Body of pancreas (tissue), 4 donors: ENCODE results near the gene RDH13. TPM values are rescaled to one million over a fixed set of nuclear protein-coding genes. Genes with fewer than 3 reads are reported as not detected.

Experiments
- ATAC-seq: fragments of 150-250 bp; one replicate; pipeline ENCODE4 v1.9.1; 2016
- DNase-seq, 4 donors: peaks; one replicate each; pipeline ENCODE4 v3.0.0-alpha.2; 2019
- H3K27ac ChIP-seq, 4 donors: fragments of 200-600 bp; sonication (generic); 1 replicate in 3 of 4; 2 replicates in 1 of 4; pipeline versions ENCODE4 v1.5.1 to v1.6.1; 2016 to 2019; ENCODE audit warnings: mild to moderate bottlenecking in 1 of 4, mixed read lengths in 1 of 4, moderate library complexity in 1 of 4
- H3K27me3 ChIP-seq, 2 donors: fragments of 200-600 bp; sonication (generic); one replicate each; pipeline ENCODE4 v1.6.0; 2016; ENCODE audit warnings: mild to moderate bottlenecking in 1 of 2
- H3K36me3 ChIP-seq, 2 donors: fragments of 200-600 bp; sonication (generic); replicated peaks in 1 of 2; 2 replicates each; pipeline ENCODE4 v1.5.1; 2016; ENCODE audit warnings: low read depth in 2 of 2; ENCODE audit not compliant: insufficient read depth in 1 of 2
- H3K4me1 ChIP-seq: fragments of 200-600 bp; sonication (generic); one replicate; pipeline ENCODE4 v1.6.0; 2016
- H3K4me3 ChIP-seq, 2 donors: fragments of 200-600 bp; sonication (generic); 1 replicate in 1 of 2; 2 replicates in 1 of 2; pipeline ENCODE4 v1.5.1; 2016 to 2019
- H3K9me3 ChIP-seq, 3 donors: fragments of 200-600 bp; sonication (generic); 1 replicate in 2 of 3; 2 replicates in 1 of 3; pipeline ENCODE4 v1.5.1; 2016
- POLR2A ChIP-seq, 3 donors: fragments of 450-650 bp; IDR thresholded peaks; one replicate each; pipeline ENCODE4 v1.6.1; 2016; ENCODE audit warnings: antibody characterized with exemption in 3 of 3, mild to moderate bottlenecking in 2 of 3
- WGBS, 2 donors: methylation state at CpG; one replicate each; pipeline ENCODE4 v1.1.5; 2017; 5-methylcytosine and 5-hydroxymethylcytosine counted together
- intact Hi-C: fragments of 100-400 bp; cut with DNase I; formaldehyde crosslinking; loops from one replicate; pipeline ENCODE4 v1.15.1; 2023
- total RNA-seq, 2 donors: library from RNA; depleted of rRNA; stranded (reverse); fragments of >200 nt; gene quantifications; one replicate each; pipeline ENCODE4 v1.1.0, GENCODE V29; 2016
- TF ChIP-seq, protein P1 (sequence below), 7 experiments: fragments of 450-650 bp in 4 of 7; fragments of 200-600 bp in 3 of 7; sonication (generic) in 3 of 7; IDR thresholded peaks; one replicate each; pipeline ENCODE4 v1.5.1; 2016 to 2019; ENCODE audit warnings: antibody characterized with exemption in 7 of 7

Gene RDH13
- total RNA-seq, 2 donors from 2014 or later: 18.4 to 20.4 TPM

DNA sequence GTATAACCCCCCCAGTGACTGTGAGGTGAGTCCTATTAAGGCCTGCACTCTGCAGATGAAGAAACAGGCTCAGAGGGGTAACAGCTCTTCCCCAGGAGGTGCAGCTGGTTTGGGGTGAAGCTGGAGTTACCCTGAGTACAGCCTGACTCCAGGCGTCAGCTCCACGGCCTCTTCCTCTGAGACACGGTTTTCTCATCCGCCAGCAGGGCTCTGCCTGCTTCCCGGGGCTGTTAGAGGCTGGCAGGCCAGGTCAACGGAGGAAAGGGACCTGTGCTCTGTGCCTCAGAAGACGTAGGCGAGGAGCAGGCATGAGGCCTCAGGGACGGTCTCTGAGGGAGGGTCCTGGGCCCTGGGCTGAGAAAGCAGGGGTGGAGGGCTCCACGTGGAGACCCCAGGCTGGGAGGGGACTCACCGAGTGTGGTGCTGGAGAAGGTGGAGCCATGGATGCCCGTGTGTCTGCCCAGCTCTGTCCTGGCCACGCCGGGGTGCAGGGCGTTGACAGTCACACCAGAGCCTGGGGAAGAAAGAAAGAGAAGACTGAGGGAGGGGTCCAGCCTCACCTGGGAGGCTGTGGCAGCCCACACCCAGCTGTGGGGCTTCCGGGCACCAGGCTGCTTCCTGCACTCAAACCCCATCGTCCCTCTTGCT, 15.8 kb downstream of the RDH13 start:
- WGBS, 2 donors: 87 to 89% methylated on average over 10 to 17 of the region's 17 CpGs
- Histone ChIP-seq H3K27ac (no peak overlapping the region), H3K9me3 (no peaks in the 10 kb centered on the region), H3K36me3 (peaks cover 17 to 36% of the 10 kb centered on the region in 2 donors), H3K4me3 (no peak overlapping the region), H3K27me3 (no peaks in the 10 kb centered on the region), H3K4me1 (no peaks in the 10 kb centered on the region)
- DNase-seq: no peak
- TF ChIP-seq, protein P1, sequence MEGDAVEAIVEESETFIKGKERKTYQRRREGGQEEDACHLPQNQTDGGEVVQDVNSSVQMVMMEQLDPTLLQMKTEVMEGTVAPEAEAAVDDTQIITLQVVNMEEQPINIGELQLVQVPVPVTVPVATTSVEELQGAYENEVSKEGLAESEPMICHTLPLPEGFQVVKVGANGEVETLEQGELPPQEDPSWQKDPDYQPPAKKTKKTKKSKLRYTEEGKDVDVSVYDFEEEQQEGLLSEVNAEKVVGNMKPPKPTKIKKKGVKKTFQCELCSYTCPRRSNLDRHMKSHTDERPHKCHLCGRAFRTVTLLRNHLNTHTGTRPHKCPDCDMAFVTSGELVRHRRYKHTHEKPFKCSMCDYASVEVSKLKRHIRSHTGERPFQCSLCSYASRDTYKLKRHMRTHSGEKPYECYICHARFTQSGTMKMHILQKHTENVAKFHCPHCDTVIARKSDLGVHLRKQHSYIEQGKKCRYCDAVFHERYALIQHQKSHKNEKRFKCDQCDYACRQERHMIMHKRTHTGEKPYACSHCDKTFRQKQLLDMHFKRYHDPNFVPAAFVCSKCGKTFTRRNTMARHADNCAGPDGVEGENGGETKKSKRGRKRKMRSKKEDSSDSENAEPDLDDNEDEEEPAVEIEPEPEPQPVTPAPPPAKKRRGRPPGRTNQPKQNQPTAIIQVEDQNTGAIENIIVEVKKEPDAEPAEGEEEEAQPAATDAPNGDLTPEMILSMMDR (IDR thresholded peaks at IDR 0.05): no peak
- no peak for TF ChIP-seq POLR2A (IDR thresholded peaks at IDR 0.05)
- ATAC-seq: no peak
- intact Hi-C loops: no loop called here

DNA sequence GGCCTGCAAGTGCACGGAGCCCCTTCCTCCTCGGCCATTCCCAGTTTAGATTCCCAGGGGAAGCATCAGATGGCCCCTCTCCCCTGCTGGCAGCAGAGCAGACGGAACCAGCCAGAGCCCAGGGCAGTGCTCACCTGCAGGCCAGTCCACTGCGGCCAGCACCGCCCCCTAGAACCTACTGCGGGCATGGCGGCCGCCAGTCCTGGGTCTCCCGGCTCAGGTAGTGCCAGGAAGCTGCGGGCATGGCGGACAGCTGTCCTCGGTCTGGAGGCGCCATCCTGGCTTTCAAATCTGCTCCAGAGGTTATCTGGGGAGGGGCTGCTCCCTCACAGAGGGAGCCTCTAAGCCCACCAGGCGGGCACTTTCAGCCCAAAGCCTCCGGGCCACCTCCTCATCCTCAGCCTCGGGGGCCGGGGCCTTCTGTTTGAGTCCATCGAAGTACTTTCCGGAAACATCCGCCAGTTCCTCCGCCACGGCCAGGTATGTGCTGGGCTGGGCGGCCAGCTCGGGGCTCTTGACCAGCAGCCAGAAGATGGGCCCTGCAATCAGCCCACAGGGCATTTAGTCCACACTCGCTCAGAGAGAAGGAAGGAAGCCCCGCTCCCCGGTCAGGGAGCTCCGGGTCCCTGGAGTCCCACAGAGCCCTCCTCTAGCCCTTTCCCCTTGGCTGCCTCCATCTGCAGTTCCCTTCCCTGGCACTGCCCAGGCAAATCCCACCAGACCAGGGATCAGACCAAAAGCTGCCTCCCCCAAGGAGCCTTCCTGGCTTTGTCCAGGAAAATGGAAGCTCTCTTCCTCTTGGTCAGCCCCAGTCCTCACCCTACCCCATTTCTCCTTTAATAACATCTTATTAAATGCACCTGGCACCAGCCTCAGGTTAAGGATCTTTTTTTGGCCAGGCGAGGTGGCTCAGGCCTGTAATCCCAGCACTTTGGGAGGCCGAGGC, 17.9 kb downstream of the RDH13 start:
- Histone ChIP-seq H3K4me3 (no peak overlapping the region), H3K27me3 (no peaks in the 10 kb centered on the region), H3K36me3 (peaks cover 17 to 32% of the 10 kb centered on the region in 2 donors), H3K27ac (no peak overlapping the region), H3K4me1 (no peaks in the 10 kb centered on the region), H3K9me3 (no peaks in the 10 kb centered on the region)
- TF ChIP-seq POLR2A (IDR thresholded peaks at IDR 0.05): no peak
- TF ChIP-seq, protein P1 (IDR thresholded peaks at IDR 0.05): no peak
- ATAC-seq (no peak), DNase-seq (no peak)
- WGBS, 2 donors: 96 to 98% methylated on average over 14 to 20 of the region's 30 CpGs
- intact Hi-C loops: no loop called here

DNA sequence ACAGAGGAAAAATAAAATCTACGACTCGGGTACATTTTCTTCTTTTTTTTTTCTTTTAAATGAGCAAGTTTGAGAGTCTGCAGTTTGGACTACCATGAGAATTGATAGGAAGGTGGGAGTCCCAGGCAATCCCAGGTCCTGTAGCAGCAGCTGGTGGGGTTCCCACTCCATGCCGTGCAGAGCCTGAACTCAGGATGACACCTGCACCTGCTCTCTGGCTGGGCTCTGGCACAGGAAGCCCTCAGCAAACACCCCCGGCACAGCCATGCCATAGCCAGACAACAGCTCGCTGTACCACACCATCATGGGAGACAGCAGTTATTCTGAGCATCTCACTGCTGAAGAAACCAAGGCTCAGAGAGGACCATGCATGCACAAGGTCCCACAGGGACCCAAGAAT, 18.7 kb downstream of the RDH13 start:
- ATAC-seq (no peak), DNase-seq (no peak)
- Histone ChIP-seq H3K27ac (no peak overlapping the region), H3K27me3 (no peaks in the 10 kb centered on the region), H3K4me1 (no peaks in the 10 kb centered on the region), H3K9me3 (no peaks in the 10 kb centered on the region), H3K4me3 (no peak overlapping the region), H3K36me3 (peaks cover 17 to 32% of the 10 kb centered on the region in 2 donors)
- WGBS, 2 donors: 69 to 83% methylated on average over 4 to 5 of the region's 5 CpGs
- TF ChIP-seq, protein P1 (IDR thresholded peaks at IDR 0.05): no peak
- TF ChIP-seq POLR2A (IDR thresholded peaks at IDR 0.05): no peak
- intact Hi-C loops: no loop called here

DNA sequence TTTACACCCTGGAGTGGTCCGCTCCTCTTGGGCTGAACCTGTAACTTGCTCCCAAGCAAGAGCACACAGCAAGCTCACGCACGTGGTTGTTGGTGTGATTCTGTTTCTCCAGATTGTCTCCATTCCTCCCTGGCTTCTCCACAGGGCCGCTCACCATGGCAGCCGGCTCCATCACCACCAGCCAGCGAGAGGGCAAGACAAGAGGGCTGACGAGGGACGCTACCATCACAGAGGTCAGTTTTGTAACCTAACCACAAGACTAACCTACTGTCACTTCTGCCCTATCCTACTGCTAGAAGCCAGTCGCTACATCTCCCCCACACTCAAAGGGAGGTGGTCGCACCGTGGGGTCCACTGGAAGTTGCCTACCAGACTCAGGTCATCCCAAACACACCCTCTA, 20.3 kb downstream of the RDH13 start:
- Histone ChIP-seq H3K36me3 (peaks cover 17 to 22% of the 10 kb centered on the region in 2 donors), H3K4me3 (no peak overlapping the region), H3K4me1 (no peaks in the 10 kb centered on the region), H3K27me3 (no peaks in the 10 kb centered on the region), H3K9me3 (no peaks in the 10 kb centered on the region), H3K27ac (no peak overlapping the region)
- ATAC-seq (no peak), DNase-seq (no peak)
- WGBS, 2 donors: 63 to 82% methylated on average over 11 of the region's 11 CpGs
- no peak for TF ChIP-seq POLR2A (IDR thresholded peaks at IDR 0.05)
- TF ChIP-seq, protein P1 (IDR thresholded peaks at IDR 0.05): no peak
- intact Hi-C loops: no loop called here
